HUES64 (cell line): ENCODE measurements around the gene MKLN1.
"Not testable (repeated sequence)": the region's sequence is repeated elsewhere in the genome, so short reads cannot be mapped to it uniquely, and the experiment has no call there.

ENCODE experiments used
- H3K27ac ChIP-seq: 2 replicates; pipeline ENCODE4 v1.7.0; 2013; ENCODE audit warnings: low read depth, low read length, inconsistent platforms
- H3K27me3 ChIP-seq: 2 replicates; pipeline ENCODE4 v1.6.1; 2013; ENCODE audit warnings: mild to moderate bottlenecking, low read length; ENCODE audit not compliant: insufficient read depth
- H3K36me3 ChIP-seq: 2 replicates; pipeline ENCODE4 v1.6.1; 2013; ENCODE audit warnings: mild to moderate bottlenecking, low read length; ENCODE audit not compliant: insufficient read depth
- H3K4me1 ChIP-seq: 2 replicates; pipeline ENCODE4 v1.6.1; 2013; ENCODE audit warnings: mild to moderate bottlenecking, low read length, moderate library complexity; ENCODE audit not compliant: insufficient read depth
- H3K4me3 ChIP-seq: 2 replicates; pipeline ENCODE4 v1.5.1; 2013; ENCODE audit warnings: mild to moderate bottlenecking, low read length, moderate library complexity
- H3K9ac ChIP-seq: 2 replicates; pipeline ENCODE4 v1.6.1; 2013; ENCODE audit warnings: mild to moderate bottlenecking, low read depth, low read length
- H3K9me3 ChIP-seq: 2 replicates; pipeline ENCODE4 v1.6.1; 2013; ENCODE audit warnings: low read depth, low read length; ENCODE audit not compliant: insufficient read depth
- WGBS: fragments of 150-250, 120-280 bp; methylation state at CpG from one replicate; pipeline ENCODE4 v1.1.7; 2013; ENCODE audit warnings: missing lambda C conversion rate; 5-methylcytosine and 5-hydroxymethylcytosine counted together

Gene MKLN1

DNA sequence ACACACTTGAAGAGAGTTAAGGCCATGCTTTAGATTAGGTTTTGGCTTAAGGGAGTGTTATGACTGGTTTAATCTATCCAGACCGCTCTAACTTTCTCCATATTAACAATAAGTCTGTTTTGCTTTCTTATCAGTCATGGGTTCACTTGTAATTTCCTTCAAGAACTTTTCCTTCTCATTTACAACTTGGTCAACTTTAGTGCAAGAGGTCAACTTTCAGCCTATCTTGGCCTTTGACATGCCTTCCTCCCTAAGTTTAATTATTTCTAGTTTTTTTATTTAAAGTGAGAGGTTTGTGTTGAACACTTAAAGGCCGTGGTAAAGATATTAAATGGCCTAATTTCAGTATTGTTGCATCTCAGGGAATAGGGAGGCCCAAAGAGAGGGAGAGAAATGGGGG lies 75.6 kb downstream of the MKLN1 start:
- peaks cover 10% of the 10 kb centered on the region; the same call in 1 of the 2 replicates for H3K9me3 ChIP-seq
- H3K9ac ChIP-seq = no peak overlapping the region
- 94% methylated on average over 2 of the region's 2 CpGs for WGBS
- no peak overlapping the region for H3K4me3 ChIP-seq
- H3K36me3 ChIP-seq = peaks cover 55% of the 10 kb centered on the region
- no peak overlapping the region for H3K27ac ChIP-seq
- H3K27me3 ChIP-seq = no peaks in the 10 kb centered on the region
- H3K4me1 ChIP-seq = peaks cover 27% of the 10 kb centered on the region; the same call in 1 of the 2 replicates

DNA sequence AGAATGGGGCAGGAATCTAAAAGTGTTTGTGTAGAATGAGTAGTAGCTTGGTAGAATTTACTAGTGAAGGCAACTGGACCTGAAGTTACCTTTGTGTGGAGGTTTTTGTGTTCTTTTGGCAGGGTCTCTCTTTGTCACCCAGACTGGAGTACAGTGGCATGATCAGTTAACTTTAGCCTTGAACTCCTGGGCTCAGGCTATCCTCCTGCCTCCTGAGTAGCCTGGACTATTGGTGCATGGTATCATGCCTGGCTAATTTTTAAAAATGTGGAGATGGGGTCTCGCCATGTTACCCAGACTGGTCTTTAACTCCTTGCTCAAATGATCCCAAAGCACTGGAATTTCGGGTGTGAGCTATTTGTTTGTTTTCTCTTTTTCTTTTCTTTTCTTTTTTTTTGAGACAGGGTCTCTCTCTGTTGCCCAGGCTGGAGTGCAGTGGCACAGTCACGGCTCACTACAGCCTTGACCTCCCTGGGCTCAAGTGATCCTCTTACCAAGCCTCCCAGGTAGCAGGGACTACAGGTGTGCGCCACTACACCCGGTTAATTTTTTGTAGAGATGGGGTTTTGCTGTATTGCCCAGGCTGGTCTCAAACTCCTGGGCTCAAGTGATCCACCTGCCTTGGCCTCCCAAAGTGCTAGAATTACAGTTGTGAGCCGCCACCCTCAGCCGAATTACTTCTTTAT lies 76.7 kb downstream of the MKLN1 start:
- H3K9me3 ChIP-seq = peaks cover 10% of the 10 kb centered on the region; the same call in 1 of the 2 replicates
- peaks cover 48% of the 10 kb centered on the region for H3K36me3 ChIP-seq
- peaks cover 36% of the 10 kb centered on the region for H3K4me1 ChIP-seq
- H3K27me3 ChIP-seq = no peaks in the 10 kb centered on the region
- no peak overlapping the region for H3K4me3 ChIP-seq
- no peak overlapping the region for H3K9ac ChIP-seq
- WGBS = 94% methylated on average over 7 of the region's 7 CpGs
- no peak overlapping the region for H3K27ac ChIP-seq

DNA sequence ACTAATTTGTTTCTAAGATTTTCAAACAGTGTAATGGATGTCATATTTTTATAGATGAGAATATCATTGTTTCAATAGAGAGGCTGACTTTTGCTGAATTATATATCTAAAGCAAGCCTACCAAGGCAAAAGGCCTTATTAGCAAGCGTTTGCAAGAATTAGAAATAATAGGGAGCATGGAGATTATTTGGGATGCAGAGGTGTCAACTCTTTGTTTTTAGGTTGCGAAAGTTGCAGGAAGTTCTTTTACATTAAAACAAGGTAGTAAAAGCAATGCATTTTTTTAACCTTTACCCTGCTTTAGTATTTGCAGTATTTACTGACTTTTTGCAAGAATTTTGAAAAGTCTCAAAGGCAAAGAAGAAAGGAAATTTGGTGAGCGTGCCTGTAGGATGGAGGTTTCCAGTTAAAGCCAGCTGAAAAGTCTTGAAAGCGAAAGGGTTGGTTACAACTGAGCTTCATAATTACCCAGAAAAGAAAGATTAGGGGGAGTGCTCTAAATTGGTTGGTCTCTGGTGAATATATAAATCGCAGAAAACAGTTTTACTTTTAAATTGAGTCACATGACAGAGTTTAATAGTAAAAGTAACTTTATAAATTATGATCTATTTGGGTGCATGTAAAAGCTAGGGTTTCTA lies 81.6 kb downstream of the MKLN1 start:
- H3K4me3 ChIP-seq = peak overlapping the region; percentile 18
- no peaks in the 10 kb centered on the region for H3K9me3 ChIP-seq
- WGBS = 29% methylated on average over 5 of the region's 5 CpGs
- peaks cover 28% of the 10 kb centered on the region for H3K36me3 ChIP-seq
- H3K9ac ChIP-seq = 0 out of 2 replicates have a peak overlapping the region, but pooled peaks have one; percentile 30
- H3K27ac ChIP-seq = peak overlapping the region; percentile 79
- H3K27me3 ChIP-seq = no peaks in the 10 kb centered on the region
- peaks cover 58% of the 10 kb centered on the region for H3K4me1 ChIP-seq

DNA sequence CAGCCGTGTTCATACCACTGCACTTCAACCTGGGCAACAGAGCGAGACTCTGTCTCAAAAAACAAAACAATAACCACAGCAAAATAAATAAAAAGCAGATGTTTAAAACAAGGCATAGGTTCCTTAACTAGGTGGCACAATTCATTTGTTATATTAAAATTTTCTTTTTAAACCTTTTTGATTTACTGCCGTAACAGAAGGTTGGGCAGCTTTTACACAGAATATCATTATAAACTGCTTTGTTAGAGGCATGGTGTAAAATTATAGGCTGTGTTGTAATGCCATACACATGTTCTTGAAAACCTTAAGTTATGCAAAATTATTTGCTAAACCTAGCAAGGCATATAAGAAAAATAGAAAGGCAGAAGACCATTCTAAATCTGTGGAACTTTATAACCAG lies 84.4 kb downstream of the MKLN1 start:
- Histone ChIP-seq H3K9me3 (no peaks in the 10 kb centered on the region), H3K4me3 (no peak overlapping the region)
- 100% methylated on average over 2 of the region's 3 CpGs for WGBS

DNA sequence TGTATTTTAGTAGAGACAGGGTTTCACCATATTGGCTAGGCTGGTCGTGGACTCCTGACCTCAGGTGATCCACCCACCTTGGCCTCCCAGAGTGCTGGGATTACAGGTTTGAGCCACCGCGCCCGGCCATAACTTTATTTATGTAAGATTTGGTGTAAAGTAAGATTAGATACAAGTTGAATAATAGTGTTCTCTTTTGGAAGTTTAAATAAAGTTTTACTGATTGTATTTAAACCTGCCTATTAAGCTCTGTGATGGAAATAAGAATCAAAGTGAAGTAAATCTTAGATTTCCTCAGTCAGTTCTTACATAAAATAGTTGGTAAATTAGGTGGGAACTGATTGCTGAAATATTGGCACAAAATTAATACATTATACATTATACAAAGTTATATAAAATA lies 86.0 kb downstream of the MKLN1 start:
- no peak overlapping the region for H3K9ac ChIP-seq
- H3K4me1 ChIP-seq = peaks cover 28% of the 10 kb centered on the region
- WGBS = 97% methylated on average over 4 of the region's 4 CpGs
- H3K9me3 ChIP-seq = no peaks in the 10 kb centered on the region
- no peaks in the 10 kb centered on the region for H3K27me3 ChIP-seq
- H3K27ac ChIP-seq = no peak overlapping the region
- peaks cover 56% of the 10 kb centered on the region for H3K36me3 ChIP-seq
- H3K4me3 ChIP-seq = no peak overlapping the region

More for the DNA sequence above, 84.4 kb downstream of the MKLN1 start:
- Histone ChIP-seq H3K4me1 (peaks cover 44% of the 10 kb centered on the region), H3K9ac (no peak overlapping the region), H3K27me3 (no peaks in the 10 kb centered on the region), H3K27ac (no peak overlapping the region), H3K36me3 (peaks cover 49% of the 10 kb centered on the region)

DNA sequence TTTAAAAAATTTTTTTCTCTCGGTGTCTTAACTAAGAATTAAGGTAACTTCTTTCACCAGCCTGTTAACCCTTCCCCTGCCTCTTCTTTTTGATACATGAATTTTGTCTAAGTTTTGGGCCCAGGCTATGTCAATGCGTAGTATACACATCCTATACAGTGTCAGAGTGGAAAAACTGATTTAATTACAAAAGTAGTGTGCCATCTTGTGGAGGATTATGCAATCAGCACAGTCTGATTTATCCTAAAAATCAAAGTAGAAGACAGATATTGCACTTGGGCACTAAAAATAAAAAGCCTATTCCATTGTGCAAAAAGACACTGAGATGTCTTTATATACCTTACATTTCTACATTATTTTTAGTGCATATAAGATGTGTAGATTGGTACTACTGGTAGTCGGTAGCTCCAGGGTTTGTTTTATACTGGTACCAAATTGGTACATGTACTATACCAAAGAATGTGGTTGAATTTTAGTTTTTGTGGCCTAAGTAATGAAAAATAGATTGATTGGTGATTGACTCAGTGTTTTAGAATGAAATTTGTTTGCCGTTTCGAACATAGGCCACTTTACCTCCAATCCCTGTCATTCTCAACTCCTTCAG lies 96.6 kb downstream of the MKLN1 start:
- no peaks in the 10 kb centered on the region for H3K9me3 ChIP-seq
- WGBS = 92% methylated on average over 4 of the region's 5 CpGs
- 0 out of 2 replicates have a peak, but pooled peaks cover 3% of the 10 kb centered on the region for H3K4me1 ChIP-seq
- peaks cover 13% of the 10 kb centered on the region for H3K36me3 ChIP-seq
- H3K27me3 ChIP-seq = no peaks in the 10 kb centered on the region
- no peak overlapping the region for H3K9ac ChIP-seq
- no peak overlapping the region for H3K27ac ChIP-seq
- H3K4me3 ChIP-seq = no peak overlapping the region

DNA sequence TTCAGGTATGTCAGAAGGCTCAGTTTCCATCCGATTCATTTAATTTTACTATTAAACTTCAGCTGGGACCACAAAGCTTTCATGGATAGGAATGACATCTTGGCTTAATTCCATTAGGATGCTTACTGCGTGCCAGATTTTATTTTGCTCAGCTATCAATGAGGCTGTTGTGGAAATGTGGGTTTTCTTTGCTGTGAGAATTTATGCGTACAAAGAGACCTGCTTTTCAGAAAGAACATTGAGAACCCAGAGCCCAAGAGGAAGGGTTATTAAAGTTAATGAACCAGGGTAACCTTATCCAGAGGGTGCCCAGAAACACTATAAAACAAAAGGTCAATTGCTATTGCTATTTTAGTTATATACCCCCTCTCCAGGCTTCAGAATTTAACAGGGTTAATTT lies 98.3 kb downstream of the MKLN1 start:
- no peak overlapping the region for H3K27ac ChIP-seq
- H3K36me3 ChIP-seq = peaks cover 20% of the 10 kb centered on the region
- 97% methylated on average over 3 of the region's 3 CpGs for WGBS

DNA sequence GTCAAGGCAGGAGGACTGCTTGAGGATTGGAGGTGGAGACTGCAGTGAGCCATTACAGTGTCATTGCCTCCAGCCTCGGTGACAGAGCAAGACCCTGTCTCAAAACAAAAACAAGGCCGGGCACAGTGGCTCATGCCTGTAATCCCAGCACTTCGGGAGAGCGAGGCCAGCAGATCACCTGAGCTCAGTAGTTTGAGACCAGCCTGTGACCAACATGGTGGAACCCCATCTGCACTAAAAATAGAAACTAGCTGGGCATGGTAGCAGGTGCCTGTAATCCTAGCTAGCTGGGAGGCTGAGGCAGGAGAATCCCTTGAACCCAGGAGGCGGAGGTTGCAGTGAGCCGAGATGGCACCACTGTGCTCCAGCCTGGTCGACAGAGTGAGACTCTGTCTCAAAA lies 103.2 kb downstream of the MKLN1 start:
- H3K36me3 ChIP-seq = peaks cover 25% of the 10 kb centered on the region
- not testable (repeated sequence) for H3K4me3 ChIP-seq, H3K9me3 ChIP-seq, H3K27me3 ChIP-seq, H3K27ac ChIP-seq, H3K9ac ChIP-seq, H3K4me1 ChIP-seq
- 94% methylated on average over 7 of the region's 7 CpGs for WGBS

More for the DNA sequence above, 98.3 kb downstream of the MKLN1 start:
- no peaks in the 10 kb centered on the region for H3K9me3 ChIP-seq
- H3K4me3 ChIP-seq = no peak overlapping the region
- H3K27me3 ChIP-seq = no peaks in the 10 kb centered on the region
- no peaks in the 10 kb centered on the region for H3K4me1 ChIP-seq
- no peak overlapping the region for H3K9ac ChIP-seq

DNA sequence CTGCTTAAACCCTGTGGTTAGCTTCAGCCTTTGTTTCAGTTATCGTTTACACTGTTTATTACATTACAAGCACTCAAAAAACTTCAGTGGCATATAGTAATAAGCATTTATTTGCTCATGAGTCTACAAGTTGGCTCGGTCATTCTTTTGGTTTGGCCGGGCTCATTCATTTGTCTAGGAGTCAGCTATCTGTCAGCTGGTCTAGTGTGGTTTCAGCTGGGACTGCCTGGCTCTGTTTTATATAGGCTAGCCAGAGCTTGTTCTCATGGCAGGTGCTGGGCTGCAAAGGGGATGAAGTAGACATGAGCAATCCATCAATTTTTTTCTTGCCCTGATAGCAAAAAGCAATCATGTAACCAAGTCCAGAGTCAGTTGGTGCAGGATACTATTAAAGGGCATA lies 103.6 kb downstream of the MKLN1 start:
- WGBS = 97% methylated on average over 3 of the region's 3 CpGs
- Histone ChIP-seq H3K36me3 (peaks cover 25% of the 10 kb centered on the region), H3K9me3 (no peaks in the 10 kb centered on the region), H3K27me3 (no peaks in the 10 kb centered on the region), H3K4me3 (no peak overlapping the region), H3K9ac (no peak overlapping the region), H3K4me1 (no peaks in the 10 kb centered on the region), H3K27ac (no peak overlapping the region)

DNA sequence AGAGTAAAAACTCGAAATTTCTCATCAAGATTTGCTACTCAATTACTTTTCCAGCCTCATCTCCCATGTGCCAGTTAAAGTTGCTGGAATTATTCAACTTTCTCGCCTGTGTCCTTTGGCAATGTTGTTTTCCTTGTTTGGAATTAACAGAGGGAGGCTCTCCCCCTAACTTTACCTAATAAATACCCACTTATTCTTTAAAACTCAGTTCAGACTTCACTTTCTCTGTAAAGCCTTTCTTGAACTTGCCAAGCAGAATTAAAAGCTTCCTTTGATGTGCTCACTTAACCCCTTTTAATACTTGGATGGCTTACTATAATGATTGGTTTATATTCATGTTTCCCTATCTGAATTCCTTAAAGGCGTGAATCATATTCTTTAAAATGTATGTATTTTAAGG lies 104.1 kb downstream of the MKLN1 start:
- H3K27me3 ChIP-seq = no peaks in the 10 kb centered on the region
- peaks cover 25% of the 10 kb centered on the region for H3K36me3 ChIP-seq
- no peaks in the 10 kb centered on the region for H3K9me3 ChIP-seq
- no peak overlapping the region for H3K9ac ChIP-seq
- H3K4me1 ChIP-seq = no peaks in the 10 kb centered on the region
- 96% methylated on average over 3 of the region's 3 CpGs for WGBS
- no peak overlapping the region for H3K27ac ChIP-seq
- H3K4me3 ChIP-seq = no peak overlapping the region

DNA sequence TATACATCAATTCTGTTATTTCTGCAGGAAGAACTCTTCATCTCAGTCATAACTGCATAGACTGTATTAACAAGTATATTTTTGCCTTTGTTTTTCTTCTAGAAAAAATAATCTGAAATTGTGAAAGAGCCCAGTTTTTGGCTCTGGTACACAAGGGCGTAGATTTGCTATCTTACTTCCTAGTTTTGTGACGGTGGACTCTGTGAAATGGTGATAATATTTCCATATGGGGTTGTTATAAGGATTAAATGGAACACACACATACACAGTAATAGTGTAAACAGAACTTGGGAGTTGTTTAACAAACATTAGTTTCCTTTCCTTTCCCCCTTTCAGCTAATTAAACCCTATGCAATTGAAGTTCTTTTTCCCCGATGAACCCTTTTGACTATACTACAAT lies 108.7 kb downstream of the MKLN1 start:
- Histone ChIP-seq H3K27me3 (no peaks in the 10 kb centered on the region), H3K36me3 (peaks cover 42% of the 10 kb centered on the region), H3K9ac (no peak overlapping the region), H3K9me3 (no peaks in the 10 kb centered on the region), H3K27ac (no peak overlapping the region), H3K4me3 (no peak overlapping the region), H3K4me1 (peaks cover 18% of the 10 kb centered on the region)
- 90% methylated on average over 2 of the region's 3 CpGs for WGBS
